22Rv1 (cell line): ENCODE data around the gene ZNF566.

ENCODE experiments used
- H3K27ac ChIP-seq: fragments of 450-650 bp; 2 replicates; pipeline ENCODE4 v1.5.1; 2017
- CTCF ChIP-seq: fragments of 450-650 bp; IDR thresholded peaks from 2 replicates; pipeline ENCODE4 v1.5.1; 2017; ENCODE audit warnings: mild to moderate bottlenecking
- ZFX ChIP-seq: fragments of 450-650 bp; IDR thresholded peaks from 2 replicates; pipeline ENCODE4 v1.6.1; 2017; ENCODE audit warnings: antibody characterized with exemption, borderline replicate concordance

The ZNF566 gene

GRCh38 chr19:36488118-36488845 is 1.1 kb downstream of the ZNF566 start:
- peak overlapping the region; percentile 95 for H3K27ac ChIP-seq
- TF ChIP-seq CTCF (no peak), ZFX (no peak)

- no peak overlapping the region for H3K27ac ChIP-seq
- TF ChIP-seq ZFX = no peak
- TF ChIP-seq CTCF = no peak
Measured at GRCh38 chr19:36483653-36484052, 5.7 kb downstream of the ZNF566 start.

GRCh38 chr19:36482876-36483275 is 6.5 kb downstream of the ZNF566 start:
- no peak for TF ChIP-seq CTCF
- TF ChIP-seq ZFX = no peak
- H3K27ac ChIP-seq = no peak overlapping the region

- no peak overlapping the region for H3K27ac ChIP-seq
- TF ChIP-seq ZFX = no peak
- no peak for TF ChIP-seq CTCF
Measured at GRCh38 chr19:36460046-36460445, 29.3 kb downstream of the ZNF566 start.

- H3K27ac ChIP-seq = no peak overlapping the region
- TF ChIP-seq CTCF (no peak), ZFX (no peak)
Measured at GRCh38 chr19:36456831-36457230, 32.5 kb downstream of the ZNF566 start.

- no peak for TF ChIP-seq CTCF
- TF ChIP-seq ZFX = no peak
- no peak overlapping the region for H3K27ac ChIP-seq
Measured at GRCh38 chr19:36449059-36449670, 40.2 kb downstream of the ZNF566 start.

GRCh38 chr19:36441339-36441738 is 48.0 kb downstream of the ZNF566 start:
- H3K27ac ChIP-seq = no peak overlapping the region

More at GRCh38 chr19:36441339-36441738, 48.0 kb downstream of the ZNF566 start:
- no peak for TF ChIP-seq CTCF
- no peak for TF ChIP-seq ZFX
